Measurements from ENCODE around the gene PEX5.
"Not testable (repeated sequence)": the region's sequence is repeated elsewhere in the genome, so short reads cannot be mapped to it uniquely, and the experiment has no call there.

Gene PEX5

GRCh38 chr12:7213745-7214144 lies 24.3 kb downstream of the PEX5 start:
- not testable (repeated sequence) for DNase-seq (ENCODE audit: low read depth)

- no peak for DNase-seq (ENCODE audit: low read depth)
Observed at GRCh38 chr12:7217475-7218069, 28.1 kb downstream of the PEX5 start.

GRCh38 chr12:7219599-7220243 lies 30.2 kb downstream of the PEX5 start:
- DNase-seq (ENCODE audit: low read depth), result peak; percentile 25

GRCh38 chr12:7221486-7221885 lies 32.0 kb downstream of the PEX5 start:
- DNase-seq (ENCODE audit: low read depth), result no peak

GRCh38 chr12:7229741-7230140 lies 40.3 kb downstream of the PEX5 start:
- no peak for DNase-seq (ENCODE audit: low read depth)

- DNase-seq (ENCODE audit: low read depth), result no peak
Observed at GRCh38 chr12:7241404-7242005, 52.0 kb downstream of the PEX5 start.

GRCh38 chr12:7242176-7243101 lies 53.0 kb downstream of the PEX5 start:
- no peak for DNase-seq (ENCODE audit: low read depth)

GRCh38 chr12:7251328-7251996 lies 62.0 kb downstream of the PEX5 start:
- not testable (repeated sequence) for DNase-seq (ENCODE audit: low read depth)

GRCh38 chr12:7259060-7259459 lies 69.6 kb downstream of the PEX5 start:
- DNase-seq (ENCODE audit: low read depth), result no peak

Measured in stimulated activated CD8-positive, alpha-beta memory T cell treated with anti-CD3 and anti-CD28 coated beads, Interleukin-15, amount 100 ng/mL, for 24 hours (primary cell).